GM18520 (cell line): ENCODE measurements around the gene PRR7.
"Not testable (repeated sequence)": the region's sequence is repeated elsewhere in the genome, so short reads cannot be mapped to it uniquely, and the experiment has no call there.

Experiments
- ATAC-seq: cut with Tn5 transposase; IDR thresholded peaks from one replicate; pipeline ENCODE4 v1.9.1; 2021; ENCODE audit not compliant: unreplicated experiment

Gene PRR7

GRCh38 chr5:177482359-177482795, 35.8 kb downstream of the PRR7 start:
- no peak for ATAC-seq

DNA sequence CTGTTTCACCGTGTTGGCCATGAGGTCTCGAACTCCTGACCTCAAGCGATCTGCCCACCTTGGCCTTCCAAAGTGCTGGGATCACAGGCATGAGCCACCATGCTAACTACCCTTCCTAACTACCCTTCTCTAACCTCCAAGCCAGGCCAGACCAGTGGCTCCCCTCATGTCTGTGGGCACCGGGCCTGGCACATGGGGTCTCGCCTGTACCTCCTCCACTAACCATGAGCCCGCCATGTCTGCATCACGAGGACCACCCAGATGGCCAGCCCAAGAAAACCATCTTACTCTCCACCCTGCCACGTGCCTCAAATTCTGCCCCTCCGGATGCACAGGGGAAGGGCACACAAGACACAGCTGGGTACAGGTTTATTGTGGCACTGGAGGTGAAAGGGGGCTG, 36.4 kb downstream of the PRR7 start:
- ATAC-seq: no peak

- no peak for ATAC-seq
These were observed 37.6 kb downstream of the PRR7 start for GRCh38 chr5:177483994-177484901.

DNA sequence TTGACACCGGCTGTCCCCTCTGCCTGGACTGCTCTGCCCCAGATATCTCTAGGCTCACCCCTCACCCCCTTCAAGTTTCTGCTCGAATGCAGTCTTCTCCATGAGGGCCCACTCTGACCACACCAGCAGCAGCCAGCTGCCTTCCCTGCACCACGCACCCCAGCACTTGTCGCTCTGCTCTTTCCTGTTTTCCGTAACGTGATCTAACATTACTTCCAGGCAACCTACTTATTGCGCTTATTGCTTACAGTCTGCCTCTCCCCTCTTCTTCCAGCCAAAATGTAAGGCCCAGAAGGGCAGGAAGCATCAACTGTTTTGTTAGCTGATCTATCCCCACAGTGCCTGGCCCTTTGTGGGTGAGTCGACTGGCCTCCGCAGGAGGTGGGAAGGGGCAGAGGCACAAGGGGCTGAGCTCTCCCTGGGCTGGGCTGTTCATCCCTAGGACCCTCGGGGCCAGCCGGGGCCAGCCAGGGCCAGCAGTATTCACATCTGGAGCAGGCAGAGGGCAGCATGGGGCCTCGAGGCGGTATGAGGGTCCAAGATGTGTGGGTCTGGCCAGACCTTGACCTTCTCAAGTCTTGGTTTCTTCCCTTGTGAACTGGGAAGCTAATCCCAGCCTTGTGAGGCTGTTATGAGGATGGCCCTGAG, 38.4 kb downstream of the PRR7 start:
- ATAC-seq: no peak

DNA sequence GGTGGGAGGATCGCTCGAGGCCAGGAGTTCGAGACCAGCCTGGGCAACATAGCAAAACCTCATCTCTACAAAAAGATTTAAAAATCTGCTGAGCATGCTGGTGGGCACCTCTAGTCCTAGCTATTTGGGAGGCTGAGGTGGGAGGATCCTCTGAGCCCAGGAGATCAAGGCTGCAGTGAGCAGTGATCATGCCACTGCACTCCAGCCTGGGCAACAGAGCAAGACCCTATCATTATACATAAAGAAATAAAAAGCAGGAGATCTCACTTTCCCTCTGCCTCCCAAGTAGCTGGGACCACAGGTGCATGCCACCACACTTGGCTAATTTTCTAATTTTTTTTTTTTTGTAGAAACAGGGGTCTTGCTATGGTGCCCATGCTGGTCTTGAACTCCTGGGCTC, 39.1 kb downstream of the PRR7 start:
- ATAC-seq: not testable (repeated sequence)

GRCh38 chr5:177486256-177486655, 39.6 kb downstream of the PRR7 start:
- ATAC-seq: no peak

- no peak for ATAC-seq
These were observed 40.5 kb downstream of the PRR7 start for GRCh38 chr5:177487144-177487543.

- no peak for ATAC-seq
These were observed 41.4 kb downstream of the PRR7 start for GRCh38 chr5:177487975-177488374.

- ATAC-seq: no peak
These were observed 42.6 kb downstream of the PRR7 start for GRCh38 chr5:177489119-177489716.

- ATAC-seq: no peak
These were observed 43.8 kb downstream of the PRR7 start for GRCh38 chr5:177490311-177490991.

- no peak for ATAC-seq
These were observed 44.4 kb downstream of the PRR7 start for GRCh38 chr5:177490992-177491391.

- no peak for ATAC-seq
These were observed 44.9 kb downstream of the PRR7 start for GRCh38 chr5:177491429-177491945.

DNA sequence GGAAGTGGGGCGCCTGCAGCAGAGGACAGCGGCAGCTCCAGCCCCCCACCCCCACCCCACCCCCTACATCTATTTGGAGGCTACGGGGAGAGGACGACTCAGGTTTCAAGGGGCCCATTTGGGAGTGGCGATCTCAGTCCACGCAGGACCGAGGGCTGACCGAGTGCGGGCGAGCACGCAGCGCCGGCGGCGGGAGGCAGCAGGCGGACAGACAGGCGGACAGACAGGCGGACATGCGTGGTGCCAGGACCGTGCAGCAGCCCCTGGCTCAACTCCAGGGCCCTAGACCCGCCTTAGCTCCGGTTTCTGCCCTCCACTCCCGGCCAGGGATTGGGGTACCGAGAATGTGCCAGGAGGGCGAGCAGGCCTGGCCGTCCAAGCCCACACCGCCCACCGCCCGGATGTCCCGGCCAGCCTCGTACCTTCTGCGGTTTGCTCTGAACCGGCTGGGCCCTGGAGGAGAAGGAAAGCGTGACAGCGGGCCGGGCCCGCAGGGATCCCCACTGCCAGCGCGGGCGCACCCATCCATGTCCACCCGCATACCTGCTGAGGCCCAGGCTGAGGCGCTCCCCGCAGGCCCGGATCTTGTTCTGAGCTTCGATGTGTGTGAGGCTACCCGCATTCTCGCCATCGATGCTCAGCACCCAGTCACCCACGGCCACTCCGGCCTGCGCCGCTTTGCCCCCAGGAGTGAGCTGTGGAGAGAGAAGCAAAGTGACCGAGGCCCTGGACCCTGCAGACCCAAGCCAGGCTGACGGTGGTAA, 45.6 kb downstream of the PRR7 start:
- ATAC-seq: no peak

DNA sequence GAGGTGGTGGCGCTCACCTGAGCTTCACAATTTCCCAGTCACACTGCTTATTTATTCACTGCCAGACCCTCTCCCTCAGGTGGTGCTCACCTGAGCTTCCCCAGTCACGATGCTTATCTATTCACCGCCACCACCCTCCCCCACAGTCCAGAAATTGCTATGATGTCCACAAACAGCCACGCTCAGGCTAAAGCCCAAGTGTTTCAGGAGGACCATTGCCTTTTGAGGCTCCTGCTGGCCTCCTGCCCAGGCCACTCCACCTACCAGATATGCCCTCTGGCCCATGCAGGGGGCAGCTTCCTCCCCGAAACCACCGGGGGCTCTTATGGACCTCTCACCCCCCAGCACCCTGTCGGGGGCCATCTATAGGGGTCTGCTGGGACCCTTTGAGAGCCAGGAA, 46.2 kb downstream of the PRR7 start:
- ATAC-seq: no peak

DNA sequence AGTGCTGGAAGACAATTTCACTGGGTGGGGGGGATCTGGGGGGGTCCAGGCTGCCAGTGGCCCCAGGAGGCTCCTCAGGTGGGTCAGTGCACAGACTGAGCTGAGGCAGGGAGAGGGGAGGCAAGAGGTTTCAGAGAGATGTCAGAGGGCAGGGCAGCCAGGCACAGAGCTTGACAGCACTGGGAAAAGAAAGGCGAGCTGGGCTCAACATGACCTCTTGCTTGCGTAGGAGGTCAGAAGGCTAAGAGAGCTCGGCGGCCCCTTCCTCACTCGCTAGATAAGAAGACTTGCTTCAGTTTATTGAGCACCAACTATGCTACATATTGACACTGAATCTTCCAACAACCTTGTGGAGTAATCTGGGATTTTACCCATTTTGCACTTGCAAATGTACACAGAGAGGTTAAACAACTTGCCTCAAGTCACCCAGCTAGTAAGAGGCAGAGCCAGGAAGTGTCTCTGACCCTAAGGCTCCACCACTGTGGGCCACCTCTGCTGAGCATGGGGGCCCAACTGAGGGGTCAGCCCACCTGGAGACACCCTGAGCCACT, 47.3 kb downstream of the PRR7 start:
- no peak for ATAC-seq

DNA sequence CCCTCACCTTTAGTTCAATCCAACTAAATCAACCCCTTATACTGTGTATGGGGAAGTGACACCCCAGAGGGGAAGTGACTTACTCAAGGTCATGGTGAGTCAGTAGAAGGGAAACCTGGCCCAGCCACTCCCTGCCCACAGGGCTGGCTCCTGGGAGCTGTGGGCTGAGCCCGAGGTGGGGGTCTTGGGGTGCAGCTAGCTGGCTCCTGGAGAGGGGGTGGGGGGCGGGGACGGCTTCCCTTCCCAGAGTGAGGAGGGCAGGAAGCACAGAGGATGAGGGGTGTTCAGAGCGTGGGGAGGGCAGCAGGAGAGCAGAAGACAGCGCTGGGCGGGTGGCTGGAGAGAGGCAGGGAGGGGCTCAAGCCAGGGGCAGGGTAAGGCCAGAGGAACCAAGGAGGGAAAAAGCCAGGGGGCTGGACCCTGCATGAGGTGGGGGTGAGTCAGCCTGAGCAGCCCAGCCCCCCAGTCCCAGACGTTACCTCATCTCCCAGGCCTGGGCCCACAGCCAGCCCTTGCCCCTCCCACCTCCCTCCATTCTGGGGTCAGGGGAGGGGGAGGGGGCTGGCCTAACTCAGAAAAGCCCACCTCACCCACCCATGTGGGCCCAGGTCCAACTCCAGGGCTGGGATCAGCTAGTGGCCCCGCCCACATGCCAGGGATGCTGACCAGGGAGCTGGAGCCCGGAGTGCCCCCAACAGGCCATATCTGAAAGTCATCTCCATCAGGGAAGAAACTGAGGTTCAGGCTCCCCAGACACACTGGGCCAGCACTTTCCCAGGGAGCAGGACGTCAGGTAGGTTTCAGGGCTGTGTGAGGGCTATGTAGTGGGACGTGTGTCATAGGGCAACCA, 48.0 kb downstream of the PRR7 start:
- no peak for ATAC-seq

GRCh38 chr5:177495243-177496060, 48.8 kb downstream of the PRR7 start:
- no peak for ATAC-seq

DNA sequence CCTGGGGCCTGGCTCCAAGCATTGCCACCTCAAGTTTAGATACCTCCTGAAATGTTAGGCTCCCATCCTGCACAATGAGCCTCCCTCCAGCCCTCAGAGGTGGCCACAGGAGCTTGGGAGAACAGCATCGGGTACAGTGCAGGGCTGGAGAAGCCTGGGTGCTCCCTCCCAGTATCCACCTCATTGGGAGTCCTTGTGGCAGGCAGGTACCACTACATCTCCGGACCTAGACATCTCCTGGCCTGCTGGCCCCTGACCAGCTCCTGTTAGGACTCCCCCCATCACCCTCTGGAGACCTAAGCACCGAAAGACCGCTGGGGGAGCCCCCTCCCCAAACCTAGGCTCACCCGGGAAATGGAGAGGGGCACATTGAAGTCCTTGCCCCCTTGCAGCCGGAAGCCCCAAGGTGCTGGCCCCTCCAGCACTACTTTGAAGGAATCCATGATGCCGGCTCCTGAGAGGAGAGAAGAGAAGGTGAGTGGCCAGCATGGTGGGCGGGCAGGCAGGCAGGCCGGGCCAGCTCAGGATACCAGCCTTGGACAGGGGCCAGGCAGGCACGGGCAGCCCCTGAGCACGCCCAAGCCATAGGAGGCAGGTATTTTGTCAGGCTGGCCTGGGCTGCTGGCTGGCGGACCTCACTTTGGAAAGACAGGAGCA, 49.6 kb downstream of the PRR7 start:
- no peak for ATAC-seq
